ENCODE measurements around the gene GRIN3B.
A peak's percentile ranks its signal among the peaks of the same experiment; 100 is the strongest.

The GRIN3B gene

DNA sequence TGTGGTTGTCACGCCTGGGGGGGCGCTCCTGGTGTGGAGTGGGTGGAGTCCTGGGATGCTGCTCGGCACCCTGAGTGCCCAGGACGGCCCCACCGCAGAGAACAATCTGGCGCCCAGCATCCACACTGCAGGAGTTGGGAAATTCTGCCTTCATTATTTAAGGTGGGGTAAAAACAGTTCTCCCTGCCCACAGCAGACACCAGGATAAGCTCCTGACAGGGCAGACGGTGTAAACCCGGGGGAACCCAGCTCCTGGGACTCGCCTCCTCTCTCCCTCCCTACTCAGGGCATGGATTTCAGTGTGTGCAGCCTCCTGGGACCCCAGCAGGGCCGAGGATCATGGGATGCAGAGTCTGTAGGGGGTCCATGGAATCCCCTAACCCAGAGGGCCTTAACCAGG lies 23.7 kb upstream of the GRIN3B start:
- DNase-seq (ENCODE audit: low read depth) = no peak
- no peak for TF ChIP-seq CTCF (conservative IDR thresholded peaks at IDR 0.05; ENCODE audit: low read length)
- H3K4me3 ChIP-seq (ENCODE audit: low read length) = no peak overlapping the region

GRCh38 chr19:977058-977464 lies 23.2 kb upstream of the GRIN3B start:
- DNase-seq (ENCODE audit: low read depth) = no peak
- H3K4me3 ChIP-seq (ENCODE audit: low read length) = no peak overlapping the region
- no peak for TF ChIP-seq CTCF (conservative IDR thresholded peaks at IDR 0.05; ENCODE audit: low read length)

DNA sequence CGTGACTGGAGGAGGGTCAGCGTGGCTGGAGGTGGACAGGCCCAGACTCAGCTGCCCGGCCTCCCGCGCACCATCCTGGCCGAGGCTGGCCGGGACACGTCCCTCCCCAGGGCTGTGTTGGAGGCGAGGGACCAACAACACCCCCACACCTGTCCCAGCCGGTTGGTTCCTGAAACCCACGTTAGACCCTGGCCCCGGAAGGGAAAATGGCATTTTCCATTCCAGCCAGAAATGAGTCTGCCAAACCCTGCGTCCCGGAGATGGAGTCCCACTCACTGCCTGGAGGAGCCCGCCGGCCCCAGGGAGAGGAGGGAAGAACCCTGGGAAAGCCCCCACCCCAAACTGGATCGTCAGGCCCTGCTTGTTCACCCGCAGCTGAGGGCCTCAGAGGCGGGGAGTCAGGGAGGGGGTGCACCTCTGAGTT lies 20.9 kb upstream of the GRIN3B start:
- H3K4me3 ChIP-seq (ENCODE audit: low read length) = no peak overlapping the region
- DNase-seq (ENCODE audit: low read depth) = no peak
- TF ChIP-seq CTCF (conservative IDR thresholded peaks at IDR 0.05; ENCODE audit: low read length) = no peak

DNA sequence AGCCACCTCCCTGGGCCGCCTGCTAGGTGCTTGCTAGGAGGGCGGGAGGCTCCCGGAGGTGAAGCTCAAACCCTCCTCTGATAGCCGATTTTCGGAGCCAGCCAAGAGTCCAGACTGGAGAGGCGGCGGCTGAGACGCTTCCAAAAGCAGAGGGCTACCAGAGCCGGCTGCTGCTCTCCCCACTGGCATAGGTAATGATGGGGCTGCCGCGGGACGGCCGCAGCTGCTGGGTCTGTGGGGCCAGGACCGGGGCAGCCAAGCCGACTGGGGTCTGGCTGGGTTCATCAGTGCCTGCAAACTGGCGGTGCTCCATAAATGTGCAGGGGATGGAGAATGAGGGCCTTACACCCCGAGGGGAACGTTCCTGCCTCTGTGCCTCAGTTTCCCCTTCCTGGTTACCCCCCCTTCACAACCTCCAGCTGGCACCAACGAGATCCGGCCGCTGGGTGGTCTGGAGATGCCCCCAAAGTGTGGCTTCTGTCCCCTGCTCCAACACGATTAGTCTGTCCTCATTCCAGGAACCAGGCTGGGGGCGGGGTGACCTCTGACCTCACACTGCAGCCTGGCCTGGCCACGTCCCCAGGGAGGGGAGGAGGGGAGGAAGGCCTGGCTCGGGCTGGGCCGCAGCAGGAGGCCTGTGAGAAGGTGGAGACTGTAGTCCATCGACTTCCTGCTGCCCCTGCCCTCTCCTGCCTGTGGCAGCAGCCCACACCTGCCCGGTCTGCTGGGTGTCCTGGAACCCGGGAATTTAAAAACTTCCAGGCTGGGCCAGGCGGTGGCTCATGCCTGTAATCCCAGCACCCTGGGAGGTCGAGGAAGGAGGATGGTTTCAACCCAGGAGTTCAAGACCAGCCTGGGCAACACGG lies 19.9 kb upstream of the GRIN3B start:
- H3K4me3 ChIP-seq (ENCODE audit: low read length) = no peak overlapping the region
- TF ChIP-seq CTCF (conservative IDR thresholded peaks at IDR 0.05; ENCODE audit: low read length) = no peak
- no peak for DNase-seq (ENCODE audit: low read depth)

DNA sequence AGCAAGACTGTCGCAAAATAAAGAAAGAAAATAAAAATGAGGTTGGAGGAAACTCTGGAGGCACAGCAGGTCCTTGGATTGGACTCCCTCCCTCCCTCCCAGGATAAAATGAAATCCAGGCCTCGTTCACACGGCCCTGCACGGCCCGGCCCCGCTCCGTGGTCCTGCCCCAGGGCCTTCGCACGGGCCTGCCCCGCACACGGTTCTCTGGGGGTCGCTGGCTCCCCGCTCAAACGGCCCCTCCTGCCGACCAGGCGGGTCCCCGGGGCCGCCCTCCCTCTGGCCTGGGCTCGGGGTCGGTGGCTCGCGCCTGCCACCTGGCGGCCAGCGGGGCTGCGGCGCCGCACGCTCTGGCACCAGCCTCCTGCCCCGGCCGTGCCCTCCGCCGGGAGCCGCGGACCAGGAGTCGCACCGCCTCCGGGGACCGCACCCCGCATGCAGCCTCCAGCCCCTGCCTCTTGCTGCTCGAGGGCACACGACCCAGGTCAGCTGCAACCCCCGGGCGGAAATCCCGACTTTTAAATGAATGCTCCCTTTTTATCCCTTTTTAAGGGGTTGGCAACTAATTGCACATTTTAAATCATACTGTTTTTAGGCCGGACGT lies 17.6 kb upstream of the GRIN3B start:
- H3K4me3 ChIP-seq (ENCODE audit: low read length) = peak overlapping the region; percentile 42
- peak; percentile 41 for TF ChIP-seq CTCF (conservative IDR thresholded peaks at IDR 0.05; ENCODE audit: low read length)
- peak; percentile 39 for DNase-seq (ENCODE audit: low read depth)

GRCh38 chr19:984165-984967 lies 15.9 kb upstream of the GRIN3B start, which contains the start of gene WDR18:
Gene WDR18, plus strand, starts transcription at chr19:984345. Its CDS starts 9 bp downstream, at chr19:984354.
- H3K4me3 ChIP-seq (ENCODE audit: low read length) = peak within 1 kb of the TSS; percentile 97
- TF ChIP-seq CTCF (conservative IDR thresholded peaks at IDR 0.05; ENCODE audit: low read length) = no peak
- DNase-seq (ENCODE audit: low read depth) = peak; percentile 80
